Gastroesophageal sphincter (tissue), 3 donors: ENCODE data around the gene PLXDC2.

Experiments
- CTCF ChIP-seq, 4 experiments: fragments of 200-600 bp in 2 of 4; fragments of 450-650 bp in 2 of 4; sonication (generic) in 1 of 4; IDR thresholded peaks; one replicate each; pipeline ENCODE4 v1.5.1; 2017 to 2019; ENCODE audit warnings: antibody characterized with exemption in 4 of 4, mild to moderate bottlenecking in 2 of 4, moderate library complexity in 2 of 4
- EP300 ChIP-seq: sonication (generic); formaldehyde crosslinking; IDR thresholded peaks from one replicate; pipeline ENCODE4 v1.6.1; 2017; ENCODE audit warnings: antibody characterized with exemption, mild to moderate bottlenecking
- POLR2A ChIP-seq, 2 donors: fragments of 450-650 bp; IDR thresholded peaks; one replicate each; pipeline ENCODE4 v1.6.1; 2017; ENCODE audit warnings: antibody characterized with exemption in 2 of 2, mild to moderate bottlenecking in 2 of 2, moderate library complexity in 1 of 2
- POLR2AphosphoS5 ChIP-seq: sonication (generic); formaldehyde crosslinking; IDR thresholded peaks from one replicate; pipeline ENCODE4 v1.6.1; 2017; ENCODE audit warnings: antibody characterized with exemption

- TF ChIP-seq CTCF (IDR thresholded peaks at IDR 0.05), result no peak
- TF ChIP-seq POLR2A (IDR thresholded peaks at IDR 0.05), result no peak
- TF ChIP-seq EP300, result no peak
- no peak for TF ChIP-seq POLR2AphosphoS5
Observed at GRCh38 chr10:20272608-20273007, 456.4 kb downstream of the PLXDC2 start.
